ENCODE data around the gene CCT7.

Gene CCT7

GRCh38 chr2:73237168-73237567, 3.1 kb downstream of the CCT7 start:
- no peak for TF ChIP-seq SIN3A (IDR thresholded peaks at IDR 0.05; ENCODE audit: borderline replicate concordance, insufficient read depth, low read length)
- TF ChIP-seq REST (IDR thresholded peaks at IDR 0.05; ENCODE audit: insufficient read depth in 1 of 2, low read depth in 2 of 2, low read length in 2 of 2) = no peak

GRCh38 chr2:73238149-73238548, 4.0 kb downstream of the CCT7 start:
- TF ChIP-seq POLR2AphosphoS5 (IDR thresholded peaks at IDR 0.05; ENCODE audit: low read depth, low read length) (no peak), REST (IDR thresholded peaks at IDR 0.05; ENCODE audit: insufficient read depth in 1 of 2, low read depth in 2 of 2, low read length in 2 of 2) (no peak), FOXP2 (optimal IDR thresholded peaks at IDR 0.05; ENCODE audit: borderline replicate concordance, extremely low read depth, extremely low read length, insufficient read depth) (no peak), TAF1 (IDR thresholded peaks at IDR 0.05; ENCODE audit: borderline replicate concordance, insufficient read depth, low read length) (no peak), SIN3A (IDR thresholded peaks at IDR 0.05; ENCODE audit: borderline replicate concordance, insufficient read depth, low read length) (no peak)

DNA sequence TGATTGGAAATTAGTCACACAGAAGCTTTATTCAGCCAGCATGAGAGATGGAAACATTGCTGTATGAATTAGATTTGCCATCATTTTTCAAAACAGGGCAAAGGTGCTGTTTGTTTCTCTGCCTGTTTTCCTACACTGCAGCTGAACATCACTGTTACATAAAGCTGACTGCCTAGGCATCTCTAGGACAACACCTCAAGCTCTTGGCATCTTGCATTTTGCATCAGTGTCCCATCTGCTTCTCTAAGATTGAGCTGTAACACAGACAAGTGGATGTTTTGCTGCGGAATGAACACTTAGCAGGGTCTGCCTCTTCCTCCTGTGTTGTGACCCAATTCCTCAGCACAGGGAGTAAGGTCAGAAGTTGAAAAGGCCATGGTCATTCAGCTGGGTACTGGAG, 4.9 kb downstream of the CCT7 start:
- no peak for TF ChIP-seq POLR2AphosphoS5 (IDR thresholded peaks at IDR 0.05; ENCODE audit: low read depth, low read length)
- TF ChIP-seq REST (IDR thresholded peaks at IDR 0.05; ENCODE audit: insufficient read depth in 1 of 2, low read depth in 2 of 2, low read length in 2 of 2) = no peak
- TF ChIP-seq FOXP2 (optimal IDR thresholded peaks at IDR 0.05; ENCODE audit: borderline replicate concordance, extremely low read depth, extremely low read length, insufficient read depth) = no peak
- no peak for TF ChIP-seq TAF1 (IDR thresholded peaks at IDR 0.05; ENCODE audit: borderline replicate concordance, insufficient read depth, low read length)
- no peak for TF ChIP-seq SIN3A (IDR thresholded peaks at IDR 0.05; ENCODE audit: borderline replicate concordance, insufficient read depth, low read length)

DNA sequence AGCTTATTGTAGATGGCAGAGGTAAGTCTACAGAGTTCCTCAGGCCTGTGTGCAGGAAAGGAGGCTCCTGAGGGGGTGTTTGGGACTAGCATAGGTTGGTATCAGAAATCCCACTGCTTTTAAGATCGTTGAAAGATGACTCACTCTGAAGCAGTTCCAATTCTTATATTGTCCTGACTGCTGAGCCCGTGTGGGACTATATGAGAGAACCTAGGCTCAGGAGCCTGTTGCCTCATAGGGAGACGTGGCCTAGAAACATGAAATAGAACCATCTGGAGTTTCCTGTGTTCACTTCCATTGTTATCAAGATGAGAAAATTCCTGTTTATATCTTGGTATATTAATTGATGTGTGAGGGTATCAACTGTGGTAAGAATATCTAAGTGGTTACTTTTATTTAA, 5.7 kb downstream of the CCT7 start:
- no peak for TF ChIP-seq REST (IDR thresholded peaks at IDR 0.05; ENCODE audit: insufficient read depth in 1 of 2, low read depth in 2 of 2, low read length in 2 of 2)
- TF ChIP-seq SIN3A (IDR thresholded peaks at IDR 0.05; ENCODE audit: borderline replicate concordance, insufficient read depth, low read length) = no peak
- no peak for TF ChIP-seq TAF1 (IDR thresholded peaks at IDR 0.05; ENCODE audit: borderline replicate concordance, insufficient read depth, low read length)
- no peak for TF ChIP-seq FOXP2 (optimal IDR thresholded peaks at IDR 0.05; ENCODE audit: borderline replicate concordance, extremely low read depth, extremely low read length, insufficient read depth)
- TF ChIP-seq POLR2AphosphoS5 (IDR thresholded peaks at IDR 0.05; ENCODE audit: low read depth, low read length) = no peak

DNA sequence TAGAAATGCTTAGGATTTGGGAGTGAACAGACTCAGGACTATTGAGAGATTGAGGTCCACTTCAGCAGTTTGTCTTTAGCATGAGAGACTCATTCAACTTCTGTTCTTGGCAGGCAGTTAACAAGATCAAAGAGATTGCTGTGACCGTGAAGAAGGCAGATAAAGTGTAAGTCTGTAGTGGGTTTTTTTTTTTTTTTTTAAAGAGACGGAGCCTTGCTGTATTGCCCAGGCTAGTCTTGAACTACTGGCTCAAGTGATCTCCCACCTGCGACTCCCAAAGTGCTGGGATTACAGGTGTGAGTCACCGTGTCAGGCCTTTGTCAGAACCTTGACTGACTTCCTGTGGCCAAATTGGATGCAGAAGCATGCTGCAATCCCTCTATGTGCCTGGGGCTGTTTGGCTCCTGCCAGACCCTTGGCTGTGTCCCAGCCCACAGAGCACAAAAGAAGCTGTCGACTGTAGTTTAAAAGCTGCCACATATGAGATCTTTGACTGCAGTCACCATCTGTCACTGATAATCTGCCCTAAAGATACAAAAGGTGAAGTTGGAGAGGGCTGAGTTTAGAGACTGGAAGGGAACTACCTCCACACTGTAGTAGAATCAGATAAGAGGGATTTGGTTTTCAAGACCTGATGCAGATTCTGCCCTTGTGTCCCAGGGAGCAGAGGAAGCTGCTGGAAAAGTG, 9.9 kb downstream of the CCT7 start:
- TF ChIP-seq REST (IDR thresholded peaks at IDR 0.05; ENCODE audit: insufficient read depth in 1 of 2, low read depth in 2 of 2, low read length in 2 of 2) (no peak), FOXP2 (optimal IDR thresholded peaks at IDR 0.05; ENCODE audit: borderline replicate concordance, extremely low read depth, extremely low read length, insufficient read depth) (no peak)
